ENCODE measurements around the gene TMLHE.

DNA sequence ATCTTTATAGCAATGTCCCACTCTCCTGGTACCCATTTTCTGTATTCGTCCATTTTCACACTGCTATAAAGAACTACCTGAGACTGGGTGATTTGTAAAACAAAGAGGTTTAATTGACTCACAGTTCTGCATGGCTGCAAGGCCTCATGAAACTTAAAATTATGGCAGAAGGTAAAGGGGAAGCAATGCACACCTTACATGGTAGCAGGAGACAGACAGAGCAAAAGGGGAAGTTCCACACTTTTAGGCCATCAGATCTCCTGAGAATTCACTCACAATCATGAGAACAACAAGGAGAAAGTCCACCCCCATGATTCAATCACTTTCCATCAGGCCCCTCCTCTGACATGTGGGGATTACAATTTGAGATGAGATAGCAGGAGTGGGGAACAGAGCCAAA, 49.7 kb downstream of the TMLHE start:
- TF ChIP-seq YY1 (IDR thresholded peaks at IDR 0.05; ENCODE audit: insufficient read depth, insufficient read length) (no peak), ZNF274 (IDR thresholded peaks at IDR 0.05; ENCODE audit: low read depth, low read length) (no peak)

All from NT2/D1 (cell line).